Measurements from ENCODE around the gene ETV5. TPM values are rescaled to one million over a fixed set of nuclear protein-coding genes. Genes with fewer than 3 reads are reported as not detected.

Gene ETV5
- total RNA-seq, 2 donors from 2014 or later: 56.4 to 84.1 TPM

GRCh38 chr3:186102687-186103086 lies 6.2 kb downstream of the ETV5 start:
- H3K4me3 ChIP-seq (ENCODE audit: low read length): no peak overlapping the region
- DNase-seq: no peak
- no peaks in the 10 kb centered on the region for H3K9me3 ChIP-seq (ENCODE audit: control insufficient read depth, low read length)
- Mint-ChIP-seq H3K9me3 (no peaks in the 10 kb centered on the region), H3K36me3 (ENCODE audit: low read depth) (peaks cover 41% of the 10 kb centered on the region), H3K4me1 (peaks cover 65% of the 10 kb centered on the region), H3K27me3 (ENCODE audit: insufficient read depth) (peaks cover 4% of the 10 kb centered on the region), H3K27ac (no peak overlapping the region), H3K4me3 (no peak overlapping the region)
- H3K9ac ChIP-seq (ENCODE audit: extremely low read depth, low read length, poor library complexity, severe bottlenecking): no peak overlapping the region
- peaks cover 4% of the 10 kb centered on the region for H3K4me1 ChIP-seq (ENCODE audit: control insufficient read depth, insufficient read depth, low read length)
- peaks cover 27% of the 10 kb centered on the region for H3K36me3 ChIP-seq (ENCODE audit: control insufficient read depth, insufficient read depth, low read length)
- no peak overlapping the region for H3K27ac ChIP-seq (ENCODE audit: low read depth, low read length)
- TF ChIP-seq CTCF (conservative IDR thresholded peaks at IDR 0.05): no peak
- 80 to 89% methylated on average over 4 of the region's 4 CpGs for WGBS, 2 experiments (ENCODE audit: insufficient coverage in 1 of 2, insufficient read length in 1 of 2)
- H3K27me3 ChIP-seq (ENCODE audit: control insufficient read depth, insufficient read depth, low read length, poor library complexity, severe bottlenecking): no peaks in the 10 kb centered on the region

- peaks cover 75% of the 10 kb centered on the region for H3K4me1 Mint-ChIP-seq
- H3K27ac Mint-ChIP-seq: peak overlapping the region; percentile 74
- WGBS, 2 experiments (ENCODE audit: insufficient coverage in 1 of 2, insufficient read length in 1 of 2): 86 to 100% methylated on average over 1 to 3 of the region's 3 CpGs
- no peak for TF ChIP-seq CTCF (conservative IDR thresholded peaks at IDR 0.05)
- no peak for DNase-seq
- H3K9me3 Mint-ChIP-seq: no peaks in the 10 kb centered on the region
- H3K4me3 Mint-ChIP-seq: no peak overlapping the region
- no peaks in the 10 kb centered on the region for H3K27me3 Mint-ChIP-seq (ENCODE audit: insufficient read depth)
- Histone ChIP-seq H3K36me3 (ENCODE audit: control insufficient read depth, insufficient read depth, low read length) (peaks cover 27% of the 10 kb centered on the region), H3K27ac (ENCODE audit: low read depth, low read length) (no peak overlapping the region), H3K9ac (ENCODE audit: extremely low read depth, low read length, poor library complexity, severe bottlenecking) (no peak overlapping the region), H3K27me3 (ENCODE audit: control insufficient read depth, insufficient read depth, low read length, poor library complexity, severe bottlenecking) (no peaks in the 10 kb centered on the region), H3K4me3 (ENCODE audit: low read length) (no peak overlapping the region), H3K9me3 (ENCODE audit: control insufficient read depth, low read length) (no peaks in the 10 kb centered on the region), H3K4me1 (ENCODE audit: control insufficient read depth, insufficient read depth, low read length) (peaks cover 17% of the 10 kb centered on the region)
- H3K36me3 Mint-ChIP-seq (ENCODE audit: low read depth): peaks cover 43% of the 10 kb centered on the region
Measured at GRCh38 chr3:186100398-186100797, 8.5 kb downstream of the ETV5 start.

DNA sequence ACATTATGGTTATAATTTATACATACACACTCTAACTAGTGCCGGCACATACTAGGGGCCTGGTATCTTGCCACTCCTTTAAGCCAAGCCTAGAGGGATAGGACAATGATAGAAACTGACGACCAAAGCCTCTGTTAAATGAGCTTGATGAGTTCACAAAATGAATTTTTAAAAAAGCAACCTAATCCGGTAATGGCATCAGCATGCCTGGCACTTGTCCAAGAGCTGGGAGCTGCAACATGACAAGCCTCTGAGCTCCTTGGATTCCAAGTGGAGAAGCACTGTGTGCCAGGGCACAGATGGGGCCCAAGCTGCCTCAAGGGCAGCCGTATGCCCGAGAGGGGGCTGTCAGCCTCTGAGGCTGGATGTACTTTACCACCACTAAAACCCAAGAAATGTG lies 9.7 kb downstream of the ETV5 start:
- H3K36me3 ChIP-seq (ENCODE audit: control insufficient read depth, insufficient read depth, low read length): peaks cover 24% of the 10 kb centered on the region
- no peaks in the 10 kb centered on the region for H3K27me3 Mint-ChIP-seq (ENCODE audit: insufficient read depth)
- no peak for TF ChIP-seq CTCF (conservative IDR thresholded peaks at IDR 0.05)
- no peak overlapping the region for H3K27ac Mint-ChIP-seq
- H3K4me1 Mint-ChIP-seq: peaks cover 84% of the 10 kb centered on the region
- H3K9me3 ChIP-seq (ENCODE audit: control insufficient read depth, low read length): no peaks in the 10 kb centered on the region
- H3K36me3 Mint-ChIP-seq (ENCODE audit: low read depth): peaks cover 43% of the 10 kb centered on the region
- no peaks in the 10 kb centered on the region for H3K27me3 ChIP-seq (ENCODE audit: control insufficient read depth, insufficient read depth, low read length, poor library complexity, severe bottlenecking)
- H3K9me3 Mint-ChIP-seq: no peaks in the 10 kb centered on the region
- 87 to 89% methylated on average over 3 to 5 of the region's 5 CpGs for WGBS, 2 experiments (ENCODE audit: insufficient coverage in 1 of 2, insufficient read length in 1 of 2)
- no peak for DNase-seq
- H3K27ac ChIP-seq (ENCODE audit: low read depth, low read length): no peak overlapping the region
- H3K9ac ChIP-seq (ENCODE audit: extremely low read depth, low read length, poor library complexity, severe bottlenecking): no peak overlapping the region
- H3K4me3 ChIP-seq (ENCODE audit: low read length): no peak overlapping the region
- H3K4me3 Mint-ChIP-seq: peak overlapping the region; percentile 56
- H3K4me1 ChIP-seq (ENCODE audit: control insufficient read depth, insufficient read depth, low read length): peaks cover 18% of the 10 kb centered on the region

Data from endodermal cell (in vitro differentiated cells).